Endothelial cell of umbilical vein (primary cell): Measurements from ENCODE around the gene ANO7. TPM values are rescaled to one million over a fixed set of nuclear protein-coding genes. Genes with fewer than 3 reads are reported as not detected.

Source experiments
- BruUV-seq: library from RNA; stranded (reverse); fragments of 400-500 nt; replicated peaks from 2 replicates; lab custom pipeline; 2021; lab: Mats Ljungman, UMichigan
- CTCF ChIA-PET: fragments of 300-600, 350-600 bp; sonication (Branson Sonifier 250); formaldehyde crosslinking; loops from one replicate; lab custom pipeline; 2021; ENCODE audit warnings: antibody characterized with exemption, inconsistent platforms; lab: Charles Lee
- POLR2A ChIA-PET: fragments of 300-600, 350-600 bp; sonication (Branson Sonifier 250); formaldehyde crosslinking; loops from one replicate; lab custom pipeline; 2021; ENCODE audit warnings: antibody characterized with exemption, inconsistent platforms; lab: Charles Lee
- DNase-seq: peaks from one replicate; pipeline ENCODE4 v3.0.0-alpha.2; 2011; ENCODE audit warnings: low read depth, low spot score
- FAIRE-seq: peaks from 2 replicates; lab custom pipeline; 2011; peaks lifted over from hg19 to GRCh38; lab: Jason Lieb, UNC
- H2AFZ ChIP-seq: 2 replicates; pipeline ENCODE4 v1.6.0; 2012; ENCODE audit warnings: low read depth, low read length, control low read depth, inconsistent platforms
- H3K27ac ChIP-seq: 2 replicates; pipeline ENCODE4 v1.5.1; 2011; ENCODE audit warnings: low read depth, mild to moderate bottlenecking, control low read depth, low read length, moderate library complexity; ENCODE audit not compliant: insufficient read depth
- H3K27me3 ChIP-seq, 2 experiments: 2 replicates each; pipeline versions ENCODE4 v1.6.0 to v1.6.1; 2011; ENCODE audit warnings: low read length in 2 of 2, mixed read lengths in 1 of 2; ENCODE audit not compliant: control insufficient read depth in 2 of 2, insufficient read depth in 2 of 2
- H3K36me3 ChIP-seq, 2 experiments: 2 replicates in 1 of 2; 3 replicates in 1 of 2; pipeline ENCODE4 v1.5.1; 2011; ENCODE audit warnings: low read length in 2 of 2, mild to moderate bottlenecking in 1 of 2, moderate library complexity in 1 of 2; ENCODE audit not compliant: control insufficient read depth in 2 of 2, insufficient read depth in 2 of 2; ENCODE audit errors: extremely low read depth in 1 of 2
- H3K4me1 ChIP-seq: 3 replicates; pipeline ENCODE4 v1.5.1; 2011; ENCODE audit warnings: mild to moderate bottlenecking, low read length; ENCODE audit not compliant: control insufficient read depth, insufficient read depth; ENCODE audit errors: extremely low read depth
- H3K4me2 ChIP-seq: 2 replicates; pipeline ENCODE4 v1.6.1; 2011; ENCODE audit warnings: low read length, control low read depth, mixed read lengths; ENCODE audit not compliant: insufficient read depth
- H3K4me3 ChIP-seq, 3 experiments: fragments of 200-600 bp in 1 of 3; sonication (generic), shearing (Covaris generic) in 1 of 3; replicated peaks in 1 of 3; 2 replicates each; pipeline ENCODE4 v1.5.1; 2011 to 2016; ENCODE audit warnings: control low read depth in 3 of 3, low read length in 3 of 3, mild to moderate bottlenecking in 2 of 3, inconsistent platforms in 1 of 3, low read depth in 1 of 3, moderate library complexity in 1 of 3; ENCODE audit not compliant: insufficient read depth in 1 of 3
- H3K79me2 ChIP-seq: 2 replicates; pipeline ENCODE4 v1.6.0; 2012; ENCODE audit warnings: low read length, inconsistent platforms; ENCODE audit not compliant: control insufficient read depth, insufficient read depth
- H3K9ac ChIP-seq: replicated peaks from 2 replicates; pipeline ENCODE3; 2011; ENCODE audit warnings: low read length, control low read depth; ENCODE audit not compliant: insufficient read depth; ENCODE audit errors: extremely low read depth
- H3K9me1 ChIP-seq: replicated peaks from 3 replicates; pipeline ENCODE4 v1.6.0; 2011; ENCODE audit warnings: mild to moderate bottlenecking, low read length; ENCODE audit not compliant: control insufficient read depth, insufficient read depth; ENCODE audit errors: extremely low read depth
- H3K9me3 ChIP-seq: replicated peaks from 2 replicates; pipeline ENCODE4 v1.5.1; 2012; ENCODE audit warnings: low read length, inconsistent platforms; ENCODE audit not compliant: control insufficient read depth, insufficient read depth
- H4K20me1 ChIP-seq: replicated peaks from 2 replicates; pipeline ENCODE3; 2011; ENCODE audit warnings: mild to moderate bottlenecking, low read length; ENCODE audit not compliant: control insufficient read depth, insufficient read depth; ENCODE audit errors: extremely low read depth
- CTCF ChIP-seq, 2 donors: IDR thresholded peaks; 1 replicate in 1 of 2; 2 replicates in 1 of 2; pipeline ENCODE4 v1.5.1; 2011; ENCODE audit warnings: low read length in 2 of 2, mild to moderate bottlenecking in 2 of 2, moderate library complexity in 2 of 2, control low read depth in 1 of 2, inconsistent platforms in 1 of 2, low read depth in 1 of 2; ENCODE audit not compliant: insufficient read depth in 1 of 2; ENCODE audit errors: extremely low read depth in 1 of 2
- EZH2 ChIP-seq: IDR thresholded peaks from 2 replicates; pipeline ENCODE4 v1.6.1; 2012; ENCODE audit warnings: borderline replicate concordance, low read depth, mild to moderate bottlenecking, moderate library complexity, low read length, inconsistent platforms; ENCODE audit not compliant: severe bottlenecking
- FOS ChIP-seq: IDR thresholded peaks from 2 replicates; pipeline ENCODE4 v1.6.1; 2011; ENCODE audit warnings: mild to moderate bottlenecking, low read length, moderate library complexity, borderline replicate concordance; ENCODE audit not compliant: insufficient read depth
- GATA2 ChIP-seq: IDR thresholded peaks from 2 replicates; pipeline ENCODE4 v1.7.0; 2011; ENCODE audit warnings: low read depth, mild to moderate bottlenecking, moderate library complexity, mixed read lengths, low read length; ENCODE audit not compliant: insufficient read length, insufficient read depth
- JUN ChIP-seq: IDR thresholded peaks from 2 replicates; pipeline ENCODE4 v1.6.1; 2011; ENCODE audit warnings: borderline replicate concordance, low read depth; ENCODE audit not compliant: insufficient read length, insufficient read depth
- MAX ChIP-seq: IDR thresholded peaks from 2 replicates; pipeline ENCODE4 v1.6.1; 2011; ENCODE audit not compliant: insufficient read depth, insufficient read length
- MYC ChIP-seq: IDR thresholded peaks from one replicate; pipeline ENCODE4 v1.6.1; 2011; ENCODE audit warnings: mild to moderate bottlenecking, low read depth, low read length
- POLR2A ChIP-seq: IDR thresholded peaks from 2 replicates; pipeline ENCODE4 v1.6.1; 2012; ENCODE audit warnings: low read depth, mild to moderate bottlenecking, control low read depth, low read length
- POLR2AphosphoS5 ChIP-seq: IDR thresholded peaks from 2 replicates; pipeline ENCODE4 v1.6.1; 2012; ENCODE audit warnings: low read depth, mild to moderate bottlenecking, control low read depth, low read length, moderate library complexity; ENCODE audit not compliant: insufficient read depth
- dilution Hi-C: fragments of 300-500 bp; cut with MboI; formaldehyde crosslinking; loops from one replicate; pipeline ENCODE4 v1.15.0; 2019; ENCODE audit warnings: low sequenced_read_pairs; ENCODE audit not compliant: extremely low pct_ligation_motif_present
- intact Hi-C: fragments of 100-400 bp; cut with micrococcal nuclease; formaldehyde crosslinking; loops from one replicate; pipeline ENCODE4 v1.10.0; 2022
- polyA plus RNA-seq, 4 experiments: library from polyadenylated mRNA; depleted of rRNA in 3 of 4; stranded (reverse) in 3 of 4; unstranded in 1 of 4; fragments of >200 nt; gene quantifications; 2 replicates each; pipeline versions ENCODE4 v1.2.1 to v1.2.3, GENCODE V29; 2011 to 2012; ENCODE audit warnings: missing spikeins in 1 of 4
- total RNA-seq: library from RNA; stranded (reverse); gene quantifications from 2 replicates; pipeline ENCODE4 v1.2.3, GENCODE V29; 2021

Gene ANO7
- total and polyA plus RNA-seq, 2 donors (not counting 3 experiments of a cell fraction or from before 2014, with no cell fraction given) = 0.81 to 2.5 TPM

- dilution Hi-C loops = no loop called here
- CTCF ChIA-PET = interaction anchor here (0.9 kb wide), 1 partner anchor 206 kb away, joined by 3 read pairs; no protein-coding TSS in a partner anchor
- Histone ChIP-seq H3K27me3 (no peaks in the 10 kb centered on the region), H3K9me3 (no peaks in the 10 kb centered on the region), H3K9ac (no peak overlapping the region), H3K27ac (no peak overlapping the region), H3K4me1 (no peaks in the 10 kb centered on the region), H3K4me3 (no peak overlapping the region), H4K20me1 (no peaks in the 10 kb centered on the region), H3K9me1 (no peaks in the 10 kb centered on the region), H3K36me3 (no peaks in the 10 kb centered on the region), H2AFZ (no peak overlapping the region), H3K79me2 (no peaks in the 10 kb centered on the region), H3K4me2 (no peak overlapping the region)
- POLR2A ChIA-PET = no interaction called here
- no TSS peak for BruUV-seq
- DNase-seq (no peak), FAIRE-seq (no peak)
- TF ChIP-seq EZH2 (no peak), MYC (no peak), MAX (no peak), GATA2 (no peak), POLR2A (no peak), FOS (no peak), POLR2AphosphoS5 (no peak), JUN (no peak), CTCF (IDR thresholded peaks at IDR 0.05; ENCODE audit: extremely low read depth in 1 of 2, insufficient read depth in 1 of 2, low read depth in 1 of 2, low read length in 2 of 2) (no peak)
- intact Hi-C loops = no loop called here
Measured at GRCh38 chr2:241189093-241189855, 797 bp downstream of the ANO7 start.
